Osteoblast (primary cell): ENCODE data around the gene KCND3. TPM values are rescaled to one million over a fixed set of nuclear protein-coding genes. Genes with fewer than 3 reads are reported as not detected.
A peak's percentile ranks its signal among the peaks of the same experiment; 100 is the strongest.

Source experiments
- DNase-seq: peaks from one replicate; pipeline ENCODE4 v3.0.0; 2011; ENCODE audit warnings: low spot score, mixed read lengths; ENCODE audit not compliant: insufficient read length; ENCODE audit errors: missing footprints
- H2AFZ ChIP-seq: 2 replicates; pipeline ENCODE4 v1.6.0; 2011; ENCODE audit warnings: mild to moderate bottlenecking, low read length
- H3K27ac ChIP-seq: 2 replicates; pipeline ENCODE4 v1.5.1; 2011; ENCODE audit warnings: mild to moderate bottlenecking, low read depth, low read length, moderate library complexity
- H3K27me3 ChIP-seq: 2 replicates; pipeline ENCODE4 v1.6.0; 2012; ENCODE audit warnings: mild to moderate bottlenecking, control low read depth, inconsistent platforms, low read length, moderate library complexity; ENCODE audit not compliant: insufficient read depth
- H3K36me3 ChIP-seq: 2 replicates; pipeline ENCODE4 v1.5.1; 2011; ENCODE audit warnings: mild to moderate bottlenecking, low read length, control low read depth, moderate library complexity; ENCODE audit not compliant: insufficient read depth
- H3K4me1 ChIP-seq: 2 replicates; pipeline ENCODE4 v1.5.1; 2011; ENCODE audit warnings: mild to moderate bottlenecking, low read length, control low read depth, moderate library complexity; ENCODE audit not compliant: insufficient read depth
- H3K4me2 ChIP-seq: 2 replicates; pipeline ENCODE4 v1.6.0; 2011; ENCODE audit warnings: mild to moderate bottlenecking, low read length; ENCODE audit not compliant: insufficient read depth
- H3K4me3 ChIP-seq: fragments of 200-600 bp; sonication (generic); 3 replicates; pipeline ENCODE4 v1.5.1; 2012; ENCODE audit warnings: mild to moderate bottlenecking, low read length, inconsistent platforms; ENCODE audit not compliant: insufficient read depth
- H3K79me2 ChIP-seq: 2 replicates; pipeline ENCODE4 v1.6.0; 2012; ENCODE audit warnings: mild to moderate bottlenecking, low read length, control low read depth, inconsistent platforms; ENCODE audit not compliant: insufficient read depth
- H3K9me3 ChIP-seq: 2 replicates; pipeline ENCODE4 v1.5.1; 2011; ENCODE audit warnings: low read depth, low read length, control low read depth
- H4K20me1 ChIP-seq: 2 replicates; pipeline ENCODE4 v1.6.0; 2012; ENCODE audit warnings: mild to moderate bottlenecking, low read length, control low read depth; ENCODE audit not compliant: insufficient read depth
- CTCF ChIP-seq: IDR thresholded peaks from 2 replicates; pipeline ENCODE4 v1.5.1; 2011; ENCODE audit warnings: mild to moderate bottlenecking, low read depth, low read length, moderate library complexity; ENCODE audit errors: extremely low read depth
- total RNA-seq: library from RNA; depleted of rRNA; stranded (reverse); fragments of >200 nt; gene quantifications from 2 replicates; pipeline ENCODE4 v1.2.3, GENCODE V29; 2012

The KCND3 gene
- total RNA-seq, 1 donor, result 3.6 TPM

GRCh38 chr1:111751906-111752575 lies 237.4 kb downstream of the KCND3 start:
- Histone ChIP-seq H3K4me3 (no peak overlapping the region), H3K27ac (no peak overlapping the region), H3K27me3 (no peaks in the 10 kb centered on the region), H3K9me3 (no peaks in the 10 kb centered on the region), H2AFZ (no peak overlapping the region), H3K79me2 (peaks cover 11% of the 10 kb centered on the region), H4K20me1 (no peaks in the 10 kb centered on the region), H3K36me3 (peaks cover under 1% of the 10 kb centered on the region), H3K4me1 (peaks cover 14% of the 10 kb centered on the region), H3K4me2 (no peak overlapping the region)
- no peak for TF ChIP-seq CTCF
- peak; percentile 38 for DNase-seq

GRCh38 chr1:111750856-111751255 lies 238.6 kb downstream of the KCND3 start:
- H3K79me2 ChIP-seq, result peaks cover under 1% of the 10 kb centered on the region
- H3K27me3 ChIP-seq, result no peaks in the 10 kb centered on the region
- H3K4me1 ChIP-seq, result peaks cover 19% of the 10 kb centered on the region
- no peak overlapping the region for H3K4me3 ChIP-seq
- H3K9me3 ChIP-seq, result no peaks in the 10 kb centered on the region
- TF ChIP-seq CTCF, result no peak
- H2AFZ ChIP-seq, result no peak overlapping the region
- peak; percentile 56 for DNase-seq
- H3K4me2 ChIP-seq, result no peak overlapping the region
- H3K36me3 ChIP-seq, result no peaks in the 10 kb centered on the region
- no peaks in the 10 kb centered on the region for H4K20me1 ChIP-seq
- H3K27ac ChIP-seq, result no peak overlapping the region

GRCh38 chr1:111749628-111750027 lies 239.8 kb downstream of the KCND3 start:
- Histone ChIP-seq H3K36me3 (no peaks in the 10 kb centered on the region), H4K20me1 (no peaks in the 10 kb centered on the region), H3K27ac (no peak overlapping the region), H3K4me3 (no peak overlapping the region), H3K9me3 (no peaks in the 10 kb centered on the region), H3K4me2 (no peak overlapping the region), H3K27me3 (no peaks in the 10 kb centered on the region), H2AFZ (no peak overlapping the region), H3K79me2 (no peaks in the 10 kb centered on the region), H3K4me1 (peaks cover 18% of the 10 kb centered on the region)
- no peak for TF ChIP-seq CTCF
- DNase-seq, result no peak

GRCh38 chr1:111747947-111748346 lies 241.5 kb downstream of the KCND3 start:
- no peak for TF ChIP-seq CTCF
- no peak for DNase-seq

More at GRCh38 chr1:111747947-111748346, 241.5 kb downstream of the KCND3 start:
- H3K9me3 ChIP-seq, result no peaks in the 10 kb centered on the region
- no peaks in the 10 kb centered on the region for H3K36me3 ChIP-seq
- no peak overlapping the region for H3K4me3 ChIP-seq
- H3K4me1 ChIP-seq, result peaks cover 30% of the 10 kb centered on the region
- no peak overlapping the region for H3K4me2 ChIP-seq
- no peak overlapping the region for H3K27ac ChIP-seq
- no peaks in the 10 kb centered on the region for H3K79me2 ChIP-seq
- no peak overlapping the region for H2AFZ ChIP-seq
- H3K27me3 ChIP-seq, result no peaks in the 10 kb centered on the region
- no peaks in the 10 kb centered on the region for H4K20me1 ChIP-seq
